HG02759 (cell line): Measurements from ENCODE around the gene PLA2G4E.

Source experiments
- ATAC-seq: cut with Tn5 transposase; IDR thresholded peaks from one replicate; pipeline ENCODE4 v1.9.1; 2021; ENCODE audit warnings: mild to moderate bottlenecking, moderate library complexity; ENCODE audit not compliant: unreplicated experiment

Gene PLA2G4E

GRCh38 chr15:42053010-42053409 is 32.2 kb upstream of the PLA2G4E start:
- ATAC-seq, result no peak

GRCh38 chr15:42050484-42051255 is 29.8 kb upstream of the PLA2G4E start:
- no peak for ATAC-seq

- ATAC-seq, result no peak
These were observed 28.0 kb upstream of the PLA2G4E start for GRCh38 chr15:42048821-42049200.

- no peak for ATAC-seq
These were observed 27.4 kb upstream of the PLA2G4E start for GRCh38 chr15:42048080-42048820.

GRCh38 chr15:42046597-42046996 is 25.8 kb upstream of the PLA2G4E start:
- ATAC-seq, result no peak

- ATAC-seq, result no peak
These were observed 24.4 kb upstream of the PLA2G4E start for GRCh38 chr15:42045211-42045615.

GRCh38 chr15:42042602-42043400 is 22.0 kb upstream of the PLA2G4E start:
- ATAC-seq, result no peak

GRCh38 chr15:42038401-42038800 is 17.6 kb upstream of the PLA2G4E start:
- ATAC-seq, result no peak

GRCh38 chr15:42037656-42038055 is 16.8 kb upstream of the PLA2G4E start:
- ATAC-seq, result no peak

GRCh38 chr15:42036966-42037365 is 16.1 kb upstream of the PLA2G4E start:
- no peak for ATAC-seq

GRCh38 chr15:42036112-42036905 is 15.5 kb upstream of the PLA2G4E start:
- ATAC-seq, result no peak

- ATAC-seq, result peak; percentile 63
These were observed 14.6 kb upstream of the PLA2G4E start for GRCh38 chr15:42035435-42035761.

- peak; percentile 20 for ATAC-seq
These were observed 14.0 kb upstream of the PLA2G4E start for GRCh38 chr15:42034628-42035434.

- no peak for ATAC-seq
These were observed 12.5 kb upstream of the PLA2G4E start for GRCh38 chr15:42033214-42033873.

GRCh38 chr15:42032376-42033213 is 11.8 kb upstream of the PLA2G4E start:
- no peak for ATAC-seq

GRCh38 chr15:42031198-42031915 is 10.5 kb upstream of the PLA2G4E start:
- no peak for ATAC-seq

GRCh38 chr15:42027521-42027920 is 6.7 kb upstream of the PLA2G4E start:
- no peak for ATAC-seq

GRCh38 chr15:42024303-42024702 is 3.5 kb upstream of the PLA2G4E start:
- ATAC-seq, result no peak
